SU-DHL-6 (cell line): ENCODE data around the gene PTGER3.

ENCODE experiments used
- H2AFZ ChIP-seq: fragments of 200-600 bp; sonication (generic); 2 replicates; pipeline ENCODE4 v1.6.1; 2014; ENCODE audit warnings: low read depth, mild to moderate bottlenecking, moderate library complexity, mixed read lengths, antibody characterized with exemption, low read length; ENCODE audit not compliant: severe bottlenecking
- H3F3A ChIP-seq: fragments of 200-600 bp; shearing (Covaris generic); 2 replicates; pipeline ENCODE4 v1.6.0; 2016; ENCODE audit warnings: antibody characterized with exemption, mild to moderate bottlenecking; ENCODE audit not compliant: insufficient read depth
- H3K27ac ChIP-seq: fragments of 200-600 bp; sonication (generic); 2 replicates; pipeline ENCODE4 v1.5.1; 2016; ENCODE audit warnings: low read depth, mild to moderate bottlenecking, low read length, moderate library complexity, mixed read lengths
- H3K27me3 ChIP-seq: fragments of 200-600 bp; sonication (generic), shearing (Covaris generic); 2 replicates; pipeline ENCODE4 v1.6.0; 2014; ENCODE audit warnings: mild to moderate bottlenecking, low read length
- H3K36me3 ChIP-seq: fragments of 200-600 bp; sonication (generic); 2 replicates; pipeline ENCODE4 v1.6.1; 2014; ENCODE audit warnings: mild to moderate bottlenecking, low read length, mixed read lengths
- H3K4me2 ChIP-seq: fragments of 300-600, 200-600 bp; shearing (Covaris generic), sonication (generic); 2 replicates; pipeline ENCODE4 v1.6.0; 2014; ENCODE audit warnings: low read length, low read depth, mild to moderate bottlenecking; ENCODE audit not compliant: poor library complexity, severe bottlenecking
- H3K4me3 ChIP-seq: fragments of 200-600 bp; sonication (generic); 2 replicates; pipeline ENCODE4 v1.5.1; 2014; ENCODE audit warnings: antibody characterized with exemption, low read length, mild to moderate bottlenecking, mixed read lengths; ENCODE audit not compliant: insufficient read depth, poor library complexity, severe bottlenecking
- H3K79me2 ChIP-seq: fragments of 200-600 bp; sonication (generic); 2 replicates; pipeline ENCODE4 v1.6.1; 2014; ENCODE audit warnings: mild to moderate bottlenecking, low read length, moderate library complexity; ENCODE audit not compliant: insufficient read depth
- H3K9ac ChIP-seq: fragments of 200-600 bp; sonication (generic); 2 replicates; pipeline ENCODE4 v1.7.0; 2014; ENCODE audit warnings: mild to moderate bottlenecking, low read length
- H3K9me2 ChIP-seq: fragments of 200-600 bp; sonication (generic); replicated peaks from 2 replicates; pipeline ENCODE4 v1.6.1; 2014; ENCODE audit warnings: low read length; ENCODE audit not compliant: insufficient read depth
- H3K9me3 ChIP-seq: fragments of 200-600 bp; sonication (generic); 2 replicates; pipeline ENCODE4 v1.6.1; 2014; ENCODE audit warnings: low read length, mixed read lengths; ENCODE audit not compliant: insufficient read depth
- H4K20me1 ChIP-seq: fragments of 200-600 bp; sonication (generic); 2 replicates; pipeline ENCODE4 v1.6.1; 2014; ENCODE audit warnings: low read depth, mild to moderate bottlenecking, antibody characterized with exemption, low read length, moderate library complexity, mixed read lengths
- CTCF ChIP-seq: fragments of 200-600 bp; sonication (generic); IDR thresholded peaks from one replicate; pipeline ENCODE4 v1.5.1; 2017; ENCODE audit warnings: antibody characterized with exemption, mild to moderate bottlenecking, low read length, moderate library complexity; ENCODE audit not compliant: insufficient read depth, poor library complexity, severe bottlenecking
- EZH2phosphoT487 ChIP-seq: fragments of 200-600 bp; sonication (generic), shearing (Covaris generic); conservative IDR thresholded peaks from 2 replicates; pipeline ENCODE4 v1.6.1; 2018; ENCODE audit warnings: mild to moderate bottlenecking, antibody characterized with exemption, low read length, moderate library complexity, mixed read lengths

PTGER3 gene

GRCh38 chr1:71053146-71053545, 5.5 kb upstream of the PTGER3 start:
- Histone ChIP-seq H3K9ac (no peak overlapping the region), H3K36me3 (peaks cover 5% of the 10 kb centered on the region; the same call in 1 of the 2 replicates), H3K27me3 (no peaks in the 10 kb centered on the region), H3K9me2 (no peaks in the 10 kb centered on the region), H3K79me2 (no peaks in the 10 kb centered on the region), H3K4me3 (no peak overlapping the region), H2AFZ (no peak overlapping the region), H3K4me2 (no peak overlapping the region), H4K20me1 (peaks cover 10% of the 10 kb centered on the region; the same call in 1 of the 2 replicates), H3K9me3 (no peaks in the 10 kb centered on the region), H3K27ac (no peak overlapping the region), H3F3A (peaks cover 32% of the 10 kb centered on the region; the same call in 1 of the 2 replicates)
- TF ChIP-seq EZH2phosphoT487: no peak
- no peak for TF ChIP-seq CTCF

- Histone ChIP-seq H3K4me3 (no peak overlapping the region), H3K9ac (no peak overlapping the region), H3K9me3 (no peaks in the 10 kb centered on the region), H3K27me3 (no peaks in the 10 kb centered on the region), H3K79me2 (no peaks in the 10 kb centered on the region), H3K36me3 (no peaks in the 10 kb centered on the region), H2AFZ (no peak overlapping the region), H4K20me1 (0 out of 2 replicates have a peak, but pooled peaks cover 3% of the 10 kb centered on the region), H3K4me2 (no peak overlapping the region), H3K27ac (no peak overlapping the region), H3K9me2 (no peaks in the 10 kb centered on the region), H3F3A (peaks cover 3% of the 10 kb centered on the region; the same call in 1 of the 2 replicates)
- TF ChIP-seq EZH2phosphoT487 (no peak), CTCF (peak; percentile 37)
Measured at GRCh38 chr1:71049951-71050598, 2.5 kb upstream of the PTGER3 start.

- H2AFZ ChIP-seq: no peak overlapping the region
- no peaks in the 10 kb centered on the region for H3K9me2 ChIP-seq
- 0 out of 2 replicates have a peak, but pooled peaks cover 3% of the 10 kb centered on the region for H4K20me1 ChIP-seq
- no peak overlapping the region for H3K4me3 ChIP-seq
- no peaks in the 10 kb centered on the region for H3F3A ChIP-seq
- H3K27ac ChIP-seq: no peak overlapping the region
- no peak overlapping the region for H3K9ac ChIP-seq
- no peak overlapping the region for H3K4me2 ChIP-seq
- no peaks in the 10 kb centered on the region for H3K9me3 ChIP-seq
- H3K36me3 ChIP-seq: no peaks in the 10 kb centered on the region
- H3K27me3 ChIP-seq: no peaks in the 10 kb centered on the region
- TF ChIP-seq CTCF (no peak), EZH2phosphoT487 (no peak)
- no peaks in the 10 kb centered on the region for H3K79me2 ChIP-seq
Measured at GRCh38 chr1:71046891-71047634, 553 bp downstream of the PTGER3 start.
